Prostate gland (tissue), 2 donors: Measurements from ENCODE around the gene CBFA2T2. TPM values are rescaled to one million over a fixed set of nuclear protein-coding genes. Genes with fewer than 3 reads are reported as not detected.

ENCODE experiments used
- DNase-seq: peaks from one replicate; pipeline ENCODE4 v3.0.0-alpha.2; 2019; ENCODE audit warnings: low spot score
- H3K27ac ChIP-seq, 2 donors: fragments of 200-600 bp; sonication (generic); 2 replicates each; pipeline ENCODE4 v1.5.1; 2017 to 2019
- H3K27me3 ChIP-seq: fragments of 200-600 bp; sonication (generic); replicated peaks from 2 replicates; pipeline ENCODE4 v1.5.1; 2019; ENCODE audit not compliant: insufficient read depth
- H3K36me3 ChIP-seq, 2 donors: fragments of 200-600 bp; sonication (generic); 1 replicate in 1 of 2; 2 replicates in 1 of 2; pipeline versions ENCODE4 v1.5.1 to v1.8.1; 2017 to 2019
- H3K4me1 ChIP-seq: fragments of 200-600 bp; sonication (generic); replicated peaks from 2 replicates; pipeline ENCODE4 v1.5.1; 2019
- H3K4me3 ChIP-seq, 2 donors: fragments of 200-600 bp; sonication (generic); 2 replicates each; pipeline ENCODE4 v1.5.1; 2017 to 2019
- H3K9me3 ChIP-seq: fragments of 200-600 bp; sonication (generic); 2 replicates; pipeline ENCODE4 v1.5.1; 2017
- POLR2A ChIP-seq: fragments of 450-650 bp; IDR thresholded peaks from one replicate; pipeline ENCODE4 v1.6.1; 2016; ENCODE audit warnings: antibody characterized with exemption, mild to moderate bottlenecking
- POLR2AphosphoS5 ChIP-seq: sonication (generic); formaldehyde crosslinking; IDR thresholded peaks from one replicate; pipeline ENCODE4 v1.6.1; 2017; ENCODE audit warnings: antibody characterized with exemption
- WGBS: methylation state at CpG from one replicate; pipeline ENCODE4 v1.1.5; 2018; 5-methylcytosine and 5-hydroxymethylcytosine counted together
- intact Hi-C: fragments of 100-400 bp; cut with DNase I; formaldehyde crosslinking; loops from one replicate; pipeline ENCODE4 v1.14.2; 2022
- total RNA-seq, 2 donors: library from RNA; depleted of rRNA; stranded (reverse); fragments of >200 nt; gene quantifications; one replicate each; pipeline ENCODE4 v1.1.0, GENCODE V29; 2016
- TF ChIP-seq, protein P1 (sequence below), 4 experiments: fragments of 200-600 bp in 2 of 4; fragments of 450-650 bp in 2 of 4; sonication (generic) in 2 of 4; IDR thresholded peaks; 1 replicate in 3 of 4; 2 replicates in 1 of 4; pipeline ENCODE4 v1.5.1; 2016 to 2019; ENCODE audit warnings: antibody characterized with exemption in 4 of 4, mild to moderate bottlenecking in 2 of 4, moderate library complexity in 2 of 4

Gene CBFA2T2
- total RNA-seq, 2 donors from 2014 or later, result 40.3 to 54.6 TPM

DNA sequence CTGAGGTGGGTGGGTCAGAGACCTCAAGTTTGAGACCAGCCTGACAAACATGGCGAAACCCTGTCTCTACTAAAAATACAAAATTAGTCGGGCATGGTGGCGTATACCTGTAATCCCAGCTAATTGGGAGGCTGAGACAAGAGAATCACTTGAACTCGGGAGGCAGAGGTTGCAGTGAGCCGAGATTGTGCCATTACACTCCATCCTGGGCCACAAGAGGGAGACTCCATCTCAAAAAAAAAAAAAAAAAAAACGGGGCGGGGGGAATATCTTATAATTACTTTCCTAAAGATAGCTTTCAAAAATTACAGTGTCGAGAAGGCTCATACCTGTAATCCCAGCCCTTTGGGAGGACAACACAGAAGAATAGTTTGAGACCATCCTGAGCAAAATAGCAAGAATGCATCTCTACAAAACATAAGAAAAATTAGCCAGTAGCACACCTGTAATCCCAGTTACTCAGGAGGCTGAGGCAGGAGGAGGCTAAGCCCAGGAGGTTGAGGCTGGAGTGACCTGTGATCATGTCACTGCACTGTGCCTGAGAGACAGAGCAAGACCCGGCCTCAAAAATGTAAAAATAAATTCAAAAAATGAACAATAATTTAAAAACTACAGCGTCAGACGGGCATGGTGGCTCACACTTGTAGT lies 25.8 kb downstream of the CBFA2T2 start:
- no peak for TF ChIP-seq POLR2A
- TF ChIP-seq, protein P1, sequence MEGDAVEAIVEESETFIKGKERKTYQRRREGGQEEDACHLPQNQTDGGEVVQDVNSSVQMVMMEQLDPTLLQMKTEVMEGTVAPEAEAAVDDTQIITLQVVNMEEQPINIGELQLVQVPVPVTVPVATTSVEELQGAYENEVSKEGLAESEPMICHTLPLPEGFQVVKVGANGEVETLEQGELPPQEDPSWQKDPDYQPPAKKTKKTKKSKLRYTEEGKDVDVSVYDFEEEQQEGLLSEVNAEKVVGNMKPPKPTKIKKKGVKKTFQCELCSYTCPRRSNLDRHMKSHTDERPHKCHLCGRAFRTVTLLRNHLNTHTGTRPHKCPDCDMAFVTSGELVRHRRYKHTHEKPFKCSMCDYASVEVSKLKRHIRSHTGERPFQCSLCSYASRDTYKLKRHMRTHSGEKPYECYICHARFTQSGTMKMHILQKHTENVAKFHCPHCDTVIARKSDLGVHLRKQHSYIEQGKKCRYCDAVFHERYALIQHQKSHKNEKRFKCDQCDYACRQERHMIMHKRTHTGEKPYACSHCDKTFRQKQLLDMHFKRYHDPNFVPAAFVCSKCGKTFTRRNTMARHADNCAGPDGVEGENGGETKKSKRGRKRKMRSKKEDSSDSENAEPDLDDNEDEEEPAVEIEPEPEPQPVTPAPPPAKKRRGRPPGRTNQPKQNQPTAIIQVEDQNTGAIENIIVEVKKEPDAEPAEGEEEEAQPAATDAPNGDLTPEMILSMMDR (IDR thresholded peaks at IDR 0.05), result peak in 1 of 4 experiments; percentile 16
- intact Hi-C loops, result no loop called here
- Histone ChIP-seq H3K9me3 (no peaks in the 10 kb centered on the region), H3K36me3 (no peaks in the 10 kb centered on the region), H3K4me1 (no peaks in the 10 kb centered on the region), H3K27ac (no peak overlapping the region), H3K4me3 (no peak overlapping the region), H3K27me3 (no peaks in the 10 kb centered on the region)
- DNase-seq, result no peak
- 95% methylated on average over 11 of the region's 11 CpGs for WGBS

DNA sequence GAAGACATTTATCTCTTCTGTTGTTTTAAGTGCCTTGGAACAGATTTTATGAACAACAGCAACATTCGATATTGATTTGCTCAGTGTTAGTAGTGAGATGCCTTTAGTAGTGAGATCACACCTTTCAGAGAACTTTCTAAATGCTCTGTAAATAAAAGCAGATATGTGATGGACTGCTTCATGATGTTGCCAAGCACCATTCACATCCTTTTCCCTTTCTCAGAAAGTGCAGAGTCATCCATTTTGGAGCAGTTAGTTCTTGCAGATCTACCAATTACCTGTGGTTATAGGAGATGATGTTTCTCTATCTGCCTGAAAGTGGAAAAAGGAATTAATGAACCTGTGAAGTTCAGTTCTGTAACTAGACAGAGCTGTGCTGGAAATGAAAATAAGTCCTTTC lies 27.0 kb downstream of the CBFA2T2 start:
- Histone ChIP-seq H3K27ac (peak overlapping the region in 1 of 2 donors; percentile 18), H3K27me3 (no peaks in the 10 kb centered on the region)
- intact Hi-C loops, result no loop called here

DNA sequence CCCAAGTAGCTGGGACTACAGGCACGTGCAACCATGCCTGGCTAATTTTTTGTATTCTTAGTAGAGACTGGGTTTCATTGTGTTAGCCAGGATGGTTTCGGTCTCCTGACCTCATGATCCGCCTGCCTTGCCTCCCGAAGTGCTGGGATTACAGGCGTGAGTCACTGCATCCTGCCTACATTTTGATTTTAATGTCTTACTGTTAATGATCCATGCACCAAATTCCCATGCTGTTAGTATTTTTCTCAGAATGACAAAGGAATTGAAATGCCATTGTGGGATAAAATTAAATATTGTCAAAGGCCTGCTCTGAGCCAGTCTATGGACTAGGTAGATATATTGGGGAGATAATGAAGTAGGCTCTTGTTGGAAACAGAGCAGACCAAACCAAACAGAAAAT lies 28.2 kb downstream of the CBFA2T2 start:
- Histone ChIP-seq H3K4me1 (no peaks in the 10 kb centered on the region), H3K36me3 (no peaks in the 10 kb centered on the region), H3K27ac (no peak overlapping the region), H3K9me3 (no peaks in the 10 kb centered on the region), H3K27me3 (no peaks in the 10 kb centered on the region), H3K4me3 (no peak overlapping the region)
- intact Hi-C loops, result no loop called here
- 78% methylated on average over 5 of the region's 5 CpGs for WGBS
- TF ChIP-seq POLR2AphosphoS5, result no peak
- TF ChIP-seq, protein P1 (IDR thresholded peaks at IDR 0.05), result no peak
- TF ChIP-seq POLR2A, result no peak
- no peak for DNase-seq

More for the DNA sequence above, 27.0 kb downstream of the CBFA2T2 start:
- whole genome bisulfite sequencing, result 15% methylated on average over 1 of the region's 1 CpG
- TF ChIP-seq, protein P1 (IDR thresholded peaks at IDR 0.05), result no peak
- TF ChIP-seq POLR2AphosphoS5, result no peak
- no peak overlapping the region for H3K4me3 ChIP-seq
- no peaks in the 10 kb centered on the region for H3K9me3 ChIP-seq
- H3K4me1 ChIP-seq, result no peaks in the 10 kb centered on the region
- DNase-seq, result no peak
- no peaks in the 10 kb centered on the region for H3K36me3 ChIP-seq

DNA sequence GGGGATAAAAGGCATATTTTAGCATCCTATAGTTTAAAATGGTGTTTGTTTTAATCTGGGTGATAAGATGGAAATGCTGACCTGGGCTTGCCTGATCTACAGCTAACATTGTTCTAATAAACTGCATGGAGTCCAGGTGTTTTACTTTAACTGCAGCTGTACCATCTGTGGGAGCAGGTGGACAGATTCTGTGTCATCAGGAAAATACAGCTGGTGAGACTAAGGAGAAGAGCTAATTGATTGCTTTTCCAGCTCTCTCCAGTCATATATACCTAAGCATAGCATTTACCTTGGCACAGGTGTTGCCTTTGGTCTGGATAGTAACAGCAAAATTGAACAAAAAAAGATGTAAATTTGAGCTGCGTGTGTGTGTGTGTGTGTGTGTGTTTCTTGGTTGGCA lies 31.6 kb downstream of the CBFA2T2 start:
- intact Hi-C loops, result no loop called here
- TF ChIP-seq, protein P1 (IDR thresholded peaks at IDR 0.05), result no peak
- no peak for TF ChIP-seq POLR2A
- H3K9me3 ChIP-seq, result no peaks in the 10 kb centered on the region
- no peak overlapping the region for H3K27ac ChIP-seq
- 46% methylated on average over 1 of the region's 1 CpG for WGBS
- H3K36me3 ChIP-seq, result no peaks in the 10 kb centered on the region
- no peaks in the 10 kb centered on the region for H3K27me3 ChIP-seq
- H3K4me3 ChIP-seq, result no peak overlapping the region
- no peaks in the 10 kb centered on the region for H3K4me1 ChIP-seq
- DNase-seq, result no peak

DNA sequence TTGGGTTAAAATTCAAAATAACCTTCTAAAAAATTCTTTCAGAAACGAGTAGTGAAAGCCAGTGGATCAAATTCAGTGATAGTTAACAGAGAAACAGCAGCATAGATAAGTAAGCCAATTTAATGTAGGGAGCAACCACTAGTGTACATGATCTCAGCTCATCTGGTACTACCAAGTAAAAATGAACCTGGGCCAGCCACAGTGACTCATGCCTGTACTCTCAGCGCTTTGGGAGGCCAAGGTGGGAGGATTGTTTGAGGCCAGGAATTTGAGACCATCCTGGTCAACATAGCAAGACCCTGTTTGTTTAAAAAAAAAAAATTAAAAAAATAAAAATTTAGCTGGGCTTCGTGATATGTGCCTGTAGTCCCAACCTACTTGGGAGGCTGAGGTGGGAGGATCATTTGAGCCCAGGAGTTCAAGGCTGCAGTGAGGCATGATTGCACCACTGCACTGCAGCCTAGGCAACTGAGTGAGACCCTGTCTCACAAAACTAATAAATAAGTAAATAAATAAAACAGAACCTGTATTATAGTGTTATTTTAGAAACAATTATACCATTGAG lies 32.4 kb downstream of the CBFA2T2 start:
- H3K27me3 ChIP-seq, result no peaks in the 10 kb centered on the region
- WGBS, result 80% methylated on average over 3 of the region's 3 CpGs
- intact Hi-C loops, result no loop called here

More for the DNA sequence above, 32.4 kb downstream of the CBFA2T2 start:
- Histone ChIP-seq H3K4me1 (no peaks in the 10 kb centered on the region), H3K36me3 (no peaks in the 10 kb centered on the region), H3K9me3 (no peaks in the 10 kb centered on the region), H3K4me3 (no peak overlapping the region), H3K27ac (no peak overlapping the region)
- DNase-seq, result no peak
- TF ChIP-seq POLR2AphosphoS5 (no peak), POLR2A (no peak)
- TF ChIP-seq, protein P1 (IDR thresholded peaks at IDR 0.05), result no peak
